Dorsolateral prefrontal cortex (tissue), 118 donors: ENCODE data around the gene GABARAPL2. TPM values are rescaled to one million over a fixed set of nuclear protein-coding genes. Genes with fewer than 3 reads are reported as not detected.

Experiments
- total RNA-seq, 120 experiments: library from RNA; stranded (reverse); gene quantifications; one replicate each; pipeline versions ENCODE4 v1.2.3 to v1.2.4, GENCODE V29; 2022

The GABARAPL2 gene
- total RNA-seq, 120 experiments from 2014 or later, result 171 to 307 (median 259) TPM

Other genes starting within 250 kb of the GABARAPL2 start
- gene CFDP1, start 132.9 kb upstream of the GABARAPL2 start, total RNA-seq, result 10 to 100 TPM; 37.5 to 79.2 (median 62.9) TPM
- 10 to 100 TPM; 20.2 to 47.4 (median 29.5) TPM for gene TMEM170A, start 101.7 kb upstream of the GABARAPL2 start, total RNA-seq
- gene CHST6, start 70.9 kb upstream of the GABARAPL2 start, total RNA-seq, result 10 to 100 TPM in 93 of 120 experiments, 1 to 10 TPM in 27; 4.8 to 43.3 (median 16.5) TPM
- 10 to 100 TPM in 1 of 120 experiments, 1 to 10 TPM in 119; 1.2 to 10.0 (median 4.2) TPM for gene CHST5, start 30.3 kb upstream of the GABARAPL2 start, total RNA-seq
- 10 to 100 TPM; 16.2 to 36.0 (median 24.0) TPM for gene TMEM231, start 10.1 kb upstream of the GABARAPL2 start, total RNA-seq
- 10 to 100 TPM; 45.1 to 91.6 (median 59.6) TPM for gene ADAT1, start 56.9 kb downstream of the GABARAPL2 start, total RNA-seq
- gene KARS1, start 81.3 kb downstream of the GABARAPL2 start, total RNA-seq, result 10 to 100 TPM; 39.4 to 84.1 (median 60.8) TPM
- 100 to 1,000 TPM; 104 to 284 (median 207) TPM for gene TERF2IP, start 81.4 kb downstream of the GABARAPL2 start, total RNA-seq
- not detected for gene CPHXL2, start 110.6 kb downstream of the GABARAPL2 start, total RNA-seq
- not detected for gene DUXB, start 135.1 kb downstream of the GABARAPL2 start, total RNA-seq
- gene CPHXL, start 160.1 kb downstream of the GABARAPL2 start, total RNA-seq, result not detected